Activated naive CD4-positive, alpha-beta T cell treated with anti-CD3 and anti-CD28 coated beads, Interleukin-2, amount 50 U/mL, for 72 hours (primary cell): ENCODE data around the gene ATG4A. TPM values are rescaled to one million over a fixed set of nuclear protein-coding genes. Genes with fewer than 3 reads are reported as not detected.

Experiments
- ATAC-seq, 2 donors: fragments of 150-1000 bp; cut with Tn5 transposase; 2 replicates each; pipeline ENCODE4 v1.10.0; 2021; ENCODE audit warnings: mild to moderate bottlenecking in 2 of 2, moderate library complexity in 2 of 2
- DNase-seq, 2 donors: peaks; one replicate each; pipeline ENCODE4 v3.0.0; 2021 to 2022; ENCODE audit warnings: low spot score in 2 of 2
- H3K27ac Mint-ChIP-seq, 2 donors: one replicate each; pipeline ENCODE4 v1.8.0; 2022; ENCODE audit warnings: mild to moderate bottlenecking in 2 of 2, mixed read lengths in 2 of 2
- H3K36me3 Mint-ChIP-seq, 2 donors: one replicate each; pipeline ENCODE4 v1.8.0; 2022; ENCODE audit warnings: mixed read lengths in 2 of 2
- H3K9me3 Mint-ChIP-seq, 2 donors: one replicate each; pipeline ENCODE4 v1.8.0; 2022; ENCODE audit warnings: mixed read lengths in 2 of 2
- total RNA-seq, 2 donors: library from RNA; stranded (reverse); gene quantifications; one replicate each; pipeline ENCODE4 v1.2.3, GENCODE V29; 2022

The ATG4A gene
- total RNA-seq, 2 donors from 2014 or later = 6.7 to 24.3 TPM

- H3K9me3 Mint-ChIP-seq = no peaks in the 10 kb centered on the region
- H3K36me3 Mint-ChIP-seq = peaks cover 7 to 8% of the 10 kb centered on the region in 2 donors
- H3K27ac Mint-ChIP-seq = no peak overlapping the region
- no peak for DNase-seq
- ATAC-seq = no peak
Measured at GRCh38 chrX:108156082-108156481, 64.5 kb downstream of the ATG4A start.

DNA sequence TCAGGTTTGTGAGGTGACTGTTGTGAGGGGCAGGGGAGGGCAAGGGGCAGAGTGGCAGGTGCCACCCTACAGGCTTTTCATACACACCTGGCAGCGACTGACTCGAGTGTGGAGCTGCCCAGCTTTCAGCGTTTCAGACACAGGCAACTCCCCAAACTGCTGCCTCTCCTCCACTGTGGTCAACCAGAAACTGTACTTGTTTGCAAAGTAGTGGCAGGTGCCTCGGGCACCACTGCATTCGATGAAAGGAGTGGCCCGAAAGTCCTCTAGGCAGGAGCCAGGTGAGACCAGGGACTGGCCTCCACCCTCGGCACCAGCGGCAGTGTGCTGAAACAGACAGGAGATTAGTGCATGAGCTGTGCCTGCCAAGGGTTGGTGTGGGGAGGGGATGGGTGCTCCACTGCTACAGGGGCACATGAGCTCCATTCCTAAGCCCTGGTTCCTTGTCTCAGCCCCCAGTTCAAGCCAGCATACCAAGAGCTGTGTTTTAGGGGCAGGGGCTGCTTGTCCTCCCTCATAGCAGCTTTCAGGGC is 65.4 kb downstream of the ATG4A start:
- H3K27ac Mint-ChIP-seq = no peak overlapping the region
- ATAC-seq (no peak), DNase-seq (no peak)
- H3K36me3 Mint-ChIP-seq = peaks cover 5 to 7% of the 10 kb centered on the region in 2 donors
- no peaks in the 10 kb centered on the region for H3K9me3 Mint-ChIP-seq

DNA sequence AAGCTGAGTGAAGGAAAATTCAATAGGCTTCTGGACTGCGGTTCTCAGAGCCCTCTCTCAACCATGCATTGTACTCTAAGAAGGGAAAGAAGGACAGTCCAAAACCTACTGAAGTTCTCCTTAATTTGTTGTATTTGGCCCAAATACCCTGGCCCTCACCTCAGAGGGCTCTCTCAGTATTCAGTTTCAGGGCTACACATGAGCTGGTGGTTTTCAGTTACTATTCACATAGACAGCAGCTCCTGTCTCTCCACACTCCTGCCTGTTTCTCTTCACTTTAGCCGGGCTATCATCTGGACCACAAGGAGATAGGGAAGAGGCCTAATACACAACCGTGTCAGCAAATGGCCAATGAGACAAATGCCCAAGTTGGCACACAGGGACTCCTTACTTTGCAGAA is 66.0 kb downstream of the ATG4A start:
- Mint-ChIP-seq H3K36me3 (peaks cover 5 to 7% of the 10 kb centered on the region in 2 donors), H3K27ac (no peak overlapping the region), H3K9me3 (no peaks in the 10 kb centered on the region)
- ATAC-seq (no peak), DNase-seq (no peak)

DNA sequence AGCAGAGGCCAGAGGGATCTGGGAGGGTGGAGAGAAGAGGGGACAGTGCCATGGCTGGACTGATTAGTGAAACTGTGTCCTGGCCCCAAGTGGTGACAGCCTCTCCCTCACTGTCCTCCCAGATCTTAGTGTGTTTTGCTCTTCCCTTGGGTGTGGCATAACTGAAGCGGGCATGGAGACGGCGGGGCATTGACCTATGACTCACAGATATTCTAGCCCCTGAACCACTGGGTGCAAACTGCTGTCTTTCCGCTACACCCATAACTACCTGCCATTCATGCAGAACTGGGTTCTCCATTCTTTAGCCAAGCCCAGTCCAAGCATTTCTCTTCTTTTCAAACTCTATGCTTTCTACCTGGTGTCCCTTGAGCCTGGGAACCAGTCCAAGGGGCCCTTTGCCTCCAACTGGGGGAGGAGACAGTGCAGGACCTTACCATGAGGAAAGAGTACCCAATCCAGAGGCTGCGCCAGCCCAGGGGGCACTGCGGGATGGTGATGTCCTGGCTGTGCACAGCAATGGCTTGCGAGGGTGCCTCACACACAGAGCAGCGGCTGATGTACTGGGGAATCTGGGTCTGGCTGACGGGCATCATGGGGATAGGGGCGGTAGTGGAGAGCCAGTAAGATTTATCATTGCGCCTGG is 67.6 kb downstream of the ATG4A start:
- no peak for DNase-seq
- ATAC-seq = no peak
- H3K9me3 Mint-ChIP-seq = no peaks in the 10 kb centered on the region
- no peaks in the 10 kb centered on the region for H3K36me3 Mint-ChIP-seq
- no peak overlapping the region for H3K27ac Mint-ChIP-seq

- Mint-ChIP-seq H3K27ac (no peak overlapping the region), H3K36me3 (no peaks in the 10 kb centered on the region), H3K9me3 (no peaks in the 10 kb centered on the region)
- ATAC-seq (no peak), DNase-seq (no peak)
Measured at GRCh38 chrX:108160309-108160708, 68.7 kb downstream of the ATG4A start.

DNA sequence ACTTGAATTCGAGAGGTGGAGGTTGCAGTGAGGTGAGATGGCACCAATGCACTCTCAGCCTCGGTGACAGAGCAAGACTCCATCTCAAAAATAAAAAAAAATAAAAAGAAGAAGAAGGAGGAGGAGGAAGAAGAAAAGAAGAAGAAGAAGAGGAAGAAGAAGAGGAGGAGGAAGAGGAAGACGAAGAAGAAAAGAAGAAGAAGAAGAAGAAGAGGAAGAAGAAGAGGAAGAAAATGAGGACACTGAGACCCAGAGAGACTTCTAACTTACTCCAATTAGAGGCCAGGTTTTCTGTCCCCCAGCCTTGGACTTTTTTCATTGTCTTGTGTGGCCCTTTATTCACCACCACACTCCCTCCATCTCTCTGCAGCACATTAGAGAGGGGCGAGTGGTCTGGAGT is 70.7 kb downstream of the ATG4A start:
- DNase-seq (no peak), ATAC-seq (no peak)
- Mint-ChIP-seq H3K9me3 (no peaks in the 10 kb centered on the region), H3K27ac (no peak overlapping the region), H3K36me3 (no peaks in the 10 kb centered on the region)

DNA sequence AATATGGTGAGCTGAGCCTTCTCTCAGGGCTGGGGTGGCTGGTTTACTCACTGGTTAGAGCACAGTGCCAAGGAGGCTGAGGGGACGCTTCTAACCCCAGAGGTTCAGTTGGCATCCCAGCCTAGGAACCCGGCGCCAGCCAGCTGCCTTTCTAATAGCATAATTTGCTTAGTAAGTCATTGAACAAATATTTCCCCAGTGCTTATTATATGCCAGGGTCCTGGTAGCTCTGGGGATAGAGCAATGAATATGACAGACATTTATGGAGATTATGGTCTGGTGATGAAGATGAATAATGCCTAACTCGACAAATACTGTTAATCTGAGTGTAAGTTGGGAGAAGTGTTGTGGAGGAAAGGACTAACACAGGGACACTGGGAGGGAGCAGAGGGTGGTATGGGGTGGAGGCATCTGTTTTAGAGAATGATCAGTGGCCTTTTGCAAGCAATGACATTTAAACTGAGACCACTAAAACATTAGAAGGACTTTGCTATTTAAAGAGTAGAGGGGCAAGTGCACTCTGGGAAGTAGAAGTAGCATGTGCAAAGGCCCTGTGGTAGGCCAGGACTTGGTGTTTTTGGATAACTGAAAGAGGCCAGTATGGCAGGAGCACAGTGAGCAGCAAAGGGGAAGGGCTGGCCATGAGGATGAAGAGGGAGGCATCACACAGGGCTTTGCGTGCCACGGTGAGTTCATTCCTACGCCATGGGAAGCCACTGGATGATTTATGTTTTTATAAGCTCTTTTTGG is 71.9 kb downstream of the ATG4A start:
- H3K9me3 Mint-ChIP-seq = no peaks in the 10 kb centered on the region
- no peak overlapping the region for H3K27ac Mint-ChIP-seq
- ATAC-seq (no peak), DNase-seq (no peak)
- no peaks in the 10 kb centered on the region for H3K36me3 Mint-ChIP-seq

- Mint-ChIP-seq H3K9me3 (no peaks in the 10 kb centered on the region), H3K36me3 (no peaks in the 10 kb centered on the region), H3K27ac (peak overlapping the region in 1 of 2 donors; percentile 29)
- DNase-seq (no peak), ATAC-seq (no peak)
Measured at GRCh38 chrX:108165383-108166111, 74.0 kb downstream of the ATG4A start.

DNA sequence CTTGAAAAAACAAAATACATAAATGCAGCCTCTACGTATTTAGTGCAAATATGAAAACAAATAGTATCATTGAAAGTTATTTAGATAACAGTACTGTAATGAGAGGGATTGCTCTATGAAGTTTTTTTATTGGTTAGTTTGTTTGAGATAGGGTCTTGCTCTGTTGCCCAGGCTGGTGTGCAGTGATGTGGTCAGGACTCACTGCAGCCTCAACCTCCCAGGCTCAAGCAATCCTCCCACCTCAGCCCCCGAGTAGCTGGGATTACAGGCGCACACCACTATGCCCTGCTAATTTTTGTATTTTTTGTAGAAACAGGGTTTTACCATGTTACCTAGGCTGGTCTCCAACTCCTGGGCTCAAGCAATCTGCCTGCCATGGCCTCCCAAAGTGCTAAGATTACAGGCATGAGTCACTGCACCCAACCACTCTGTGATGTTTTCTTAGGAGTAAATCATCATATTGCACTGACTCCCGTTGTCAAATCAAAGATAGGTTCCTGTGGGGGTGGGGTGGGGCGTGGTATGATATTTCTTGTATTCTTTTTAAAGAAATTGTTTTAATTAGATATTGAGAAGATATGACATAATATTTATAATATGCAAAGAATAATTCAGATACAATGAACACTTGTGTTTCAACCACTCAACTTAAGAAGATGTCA is 75.8 kb downstream of the ATG4A start:
- Mint-ChIP-seq H3K36me3 (no peaks in the 10 kb centered on the region), H3K27ac (no peak overlapping the region), H3K9me3 (no peaks in the 10 kb centered on the region)
- DNase-seq = no peak
- no peak for ATAC-seq

DNA sequence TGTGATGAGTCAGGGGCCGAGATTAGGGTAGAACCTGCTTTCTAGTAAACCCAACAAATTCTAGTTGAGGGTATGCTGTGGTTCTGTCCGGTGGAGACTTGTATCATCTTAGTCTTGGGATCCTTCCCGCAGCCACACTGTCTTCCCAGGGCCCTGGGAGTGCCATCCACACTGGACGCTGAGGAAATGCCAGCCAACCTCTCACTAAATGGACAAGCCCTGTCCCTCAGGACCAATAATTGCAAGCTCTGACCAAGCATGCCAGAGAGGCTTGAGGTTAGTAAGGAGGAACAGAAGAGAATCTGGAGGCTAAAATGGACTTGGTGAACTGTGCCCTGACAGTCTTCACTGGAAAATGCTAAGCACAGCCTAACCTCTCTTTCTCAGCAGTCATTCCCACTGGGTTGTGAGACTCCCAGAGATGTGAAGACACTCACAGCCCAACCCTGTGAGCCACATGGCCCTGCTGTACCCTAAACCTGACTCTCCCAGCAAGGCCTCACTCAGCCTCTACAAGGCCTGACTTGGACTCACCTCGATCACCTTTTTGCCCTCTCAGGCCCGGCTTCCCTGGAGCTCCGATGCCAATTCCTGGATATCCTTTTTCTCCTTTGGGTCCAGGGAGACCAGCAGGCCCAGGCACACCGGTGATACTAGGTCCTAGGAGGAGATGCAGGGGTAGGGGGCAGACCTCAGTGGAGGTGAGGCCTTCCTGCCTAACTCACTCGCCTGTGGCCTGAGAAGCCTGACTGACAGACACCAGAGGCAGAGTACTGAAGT is 77.6 kb downstream of the ATG4A start:
- DNase-seq = no peak
- Mint-ChIP-seq H3K36me3 (no peaks in the 10 kb centered on the region), H3K9me3 (no peaks in the 10 kb centered on the region), H3K27ac (no peak overlapping the region)
- no peak for ATAC-seq

DNA sequence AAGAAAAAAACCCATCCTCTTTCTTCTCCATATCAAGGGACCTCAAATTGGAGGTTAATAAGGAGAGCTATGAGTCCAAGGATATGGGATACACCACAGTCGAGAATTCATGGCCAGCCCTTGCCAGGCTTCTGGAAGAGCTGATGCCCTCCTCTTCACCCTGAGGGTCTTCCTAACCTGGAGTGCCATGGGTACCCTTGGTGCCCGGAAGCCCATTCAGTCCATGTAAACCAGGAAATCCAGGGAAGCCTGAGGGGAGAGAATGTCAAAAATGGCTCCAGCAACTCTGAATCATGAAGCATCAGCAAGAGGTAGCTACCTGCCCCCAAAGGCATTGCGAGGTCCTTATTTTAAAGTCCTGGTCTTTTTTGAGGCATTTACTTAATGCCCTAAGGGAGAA is 78.2 kb downstream of the ATG4A start:
- ATAC-seq (no peak), DNase-seq (no peak)
- H3K36me3 Mint-ChIP-seq = no peaks in the 10 kb centered on the region

GRCh38 chrX:108171671-108172070 is 80.1 kb downstream of the ATG4A start:
- no peak overlapping the region for H3K27ac Mint-ChIP-seq
- DNase-seq (no peak), ATAC-seq (no peak)
- no peaks in the 10 kb centered on the region for H3K9me3 Mint-ChIP-seq
- H3K36me3 Mint-ChIP-seq = no peaks in the 10 kb centered on the region

More for the DNA sequence above, 78.2 kb downstream of the ATG4A start:
- H3K9me3 Mint-ChIP-seq = no peaks in the 10 kb centered on the region
- H3K27ac Mint-ChIP-seq = no peak overlapping the region

DNA sequence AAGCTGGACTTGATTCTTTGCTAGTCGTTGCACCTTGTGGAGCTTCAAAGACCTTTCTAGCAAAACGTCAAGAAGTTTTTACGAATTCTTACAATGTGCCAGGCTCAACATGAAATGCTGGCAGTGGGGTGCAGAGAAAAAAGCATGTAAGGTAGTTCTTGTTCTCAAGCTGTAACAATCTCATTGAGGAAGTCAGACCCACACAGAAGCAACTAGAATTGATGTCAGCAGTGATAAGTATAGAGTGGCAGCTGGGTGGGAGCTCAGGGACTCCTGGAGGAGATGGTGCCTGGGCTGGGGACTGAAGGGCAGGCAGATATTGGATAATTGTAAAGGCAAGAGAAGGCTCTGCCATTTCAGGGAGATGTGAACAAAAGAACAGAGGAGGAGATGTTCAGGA is 82.3 kb downstream of the ATG4A start:
- Mint-ChIP-seq H3K27ac (no peak overlapping the region), H3K9me3 (no peaks in the 10 kb centered on the region), H3K36me3 (no peaks in the 10 kb centered on the region)
- ATAC-seq (no peak), DNase-seq (no peak)

DNA sequence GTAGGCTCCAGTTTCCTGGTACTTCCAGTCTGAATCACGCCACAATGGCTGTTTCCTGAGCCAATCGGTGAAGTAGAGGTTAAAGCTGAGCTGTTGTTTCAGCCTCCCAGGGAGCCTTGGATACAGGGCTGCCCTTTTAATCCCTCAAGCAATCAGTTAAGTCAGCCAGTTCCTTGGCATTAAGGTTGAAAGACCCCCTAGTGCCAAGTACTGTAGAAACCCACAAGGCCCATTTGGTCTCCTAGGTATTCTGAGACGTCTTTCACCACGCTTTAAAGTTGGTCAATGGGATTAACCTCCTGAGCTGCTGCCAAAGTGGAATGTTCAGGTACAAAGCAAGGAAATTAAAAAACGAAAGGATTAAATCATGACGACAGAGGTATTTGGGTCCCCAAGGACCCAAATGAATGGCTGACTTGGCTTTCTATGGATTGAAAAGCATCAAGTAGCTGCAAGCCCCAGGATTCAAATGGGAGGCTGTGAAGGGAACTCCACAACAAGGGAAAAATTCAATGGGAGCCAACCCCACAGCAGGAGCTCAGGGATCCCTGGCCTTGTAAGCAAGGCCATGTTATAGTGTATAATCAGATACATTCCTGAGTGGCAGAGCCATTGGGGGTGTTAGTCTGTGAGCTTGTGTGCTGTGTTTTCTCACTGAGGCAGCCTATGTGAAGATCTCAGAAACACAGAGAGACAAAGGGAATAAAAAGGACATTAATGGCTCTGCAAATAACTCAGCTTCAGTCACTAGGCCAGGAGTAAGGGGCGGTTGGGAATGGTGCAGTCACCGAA is 86.0 kb downstream of the ATG4A start:
- H3K27ac Mint-ChIP-seq = peak overlapping the region in 1 of 2 donors; percentile 41
- DNase-seq (no peak), ATAC-seq (no peak)
- H3K36me3 Mint-ChIP-seq = no peaks in the 10 kb centered on the region
- no peaks in the 10 kb centered on the region for H3K9me3 Mint-ChIP-seq

GRCh38 chrX:108178143-108178498 is 86.5 kb downstream of the ATG4A start:
- ATAC-seq = no peak
- Mint-ChIP-seq H3K36me3 (no peaks in the 10 kb centered on the region), H3K9me3 (no peaks in the 10 kb centered on the region)

DNA sequence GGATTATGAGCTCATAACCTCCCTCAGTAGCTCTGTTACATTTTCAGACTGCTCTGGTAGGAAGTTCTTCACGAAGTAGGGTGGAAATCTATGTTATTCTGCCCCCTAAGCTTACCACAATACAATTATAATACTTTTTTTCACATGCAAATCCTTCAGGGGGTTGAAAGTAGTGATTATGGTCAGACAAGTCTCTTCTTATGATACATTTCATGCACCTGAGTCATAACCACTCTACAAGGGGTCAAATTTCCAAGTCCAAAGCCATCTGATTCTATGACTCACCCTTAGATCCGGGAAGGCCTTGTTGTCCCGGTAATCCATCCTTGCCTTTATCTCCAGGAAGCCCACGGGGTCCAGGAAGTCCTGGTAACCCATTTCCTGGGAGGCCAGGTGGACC is 95.2 kb downstream of the ATG4A start:
- DNase-seq (no peak), ATAC-seq (no peak)
- Mint-ChIP-seq H3K27ac (no peak overlapping the region), H3K9me3 (no peaks in the 10 kb centered on the region), H3K36me3 (no peaks in the 10 kb centered on the region)

More at GRCh38 chrX:108178143-108178498, 86.5 kb downstream of the ATG4A start:
- no peak overlapping the region for H3K27ac Mint-ChIP-seq
- no peak for DNase-seq
